Fibroblast of pulmonary artery (primary cell): ENCODE data around the gene ARL6IP6.

Experiments
- DNase-seq: peaks from one replicate; pipeline ENCODE4 v3.0.0-alpha.2; 2010; ENCODE audit warnings: low read depth
- H3K4me3 ChIP-seq: replicated peaks from 2 replicates; pipeline ENCODE4 v1.5.1; 2011; ENCODE audit warnings: low read depth, mild to moderate bottlenecking, control low read depth, low read length, moderate library complexity
- CTCF ChIP-seq: IDR thresholded peaks from 2 replicates; pipeline ENCODE4 v1.5.1; 2011; ENCODE audit warnings: mild to moderate bottlenecking, control low read depth, low read length, inconsistent platforms; ENCODE audit errors: missing control alignments

The ARL6IP6 gene

GRCh38 chr2:152763651-152764050 lies 45.2 kb downstream of the ARL6IP6 start:
- no peak overlapping the region for H3K4me3 ChIP-seq
- no peak for TF ChIP-seq CTCF
- no peak for DNase-seq

DNA sequence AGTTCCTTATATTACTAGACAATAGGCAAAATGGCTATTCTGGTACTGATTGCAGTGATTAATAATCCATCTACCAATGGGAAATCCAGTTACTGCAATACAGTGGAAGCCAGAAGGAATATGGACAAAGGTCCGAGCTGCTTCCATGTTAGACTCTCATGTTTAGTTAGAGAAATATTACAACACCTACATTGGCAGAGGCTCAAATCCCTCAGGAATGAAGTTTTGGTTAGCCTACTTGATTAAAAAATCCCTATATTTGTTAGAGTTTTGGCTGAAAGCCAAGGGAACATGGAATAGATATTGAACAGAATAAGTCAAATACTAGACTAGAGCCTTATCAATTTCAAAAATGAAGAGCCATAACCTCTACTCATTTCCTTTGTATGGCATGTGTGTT lies 48.5 kb downstream of the ARL6IP6 start:
- H3K4me3 ChIP-seq = no peak overlapping the region
- no peak for TF ChIP-seq CTCF
- peak; percentile 79 for DNase-seq

DNA sequence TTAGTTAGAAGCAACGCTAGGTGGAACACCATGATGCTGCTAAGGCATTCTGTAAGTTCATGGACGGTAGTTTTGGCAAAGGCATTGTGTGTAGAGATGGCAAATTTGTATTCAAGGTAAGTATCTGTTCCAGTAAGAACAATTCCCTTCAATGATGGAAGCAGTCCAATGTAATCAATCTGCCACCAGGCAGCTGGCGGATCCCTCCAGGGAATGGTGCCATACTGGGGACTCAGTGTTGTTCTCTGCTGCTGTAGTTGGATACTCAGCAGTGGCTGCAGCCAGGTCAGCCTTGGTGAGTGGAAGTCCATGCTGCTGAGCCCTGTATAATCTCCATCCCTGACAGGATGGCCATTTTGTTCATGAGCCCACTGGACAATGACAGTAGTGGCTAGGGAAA lies 62.8 kb downstream of the ARL6IP6 start:
- H3K4me3 ChIP-seq = no peak overlapping the region
- no peak for TF ChIP-seq CTCF
- no peak for DNase-seq

DNA sequence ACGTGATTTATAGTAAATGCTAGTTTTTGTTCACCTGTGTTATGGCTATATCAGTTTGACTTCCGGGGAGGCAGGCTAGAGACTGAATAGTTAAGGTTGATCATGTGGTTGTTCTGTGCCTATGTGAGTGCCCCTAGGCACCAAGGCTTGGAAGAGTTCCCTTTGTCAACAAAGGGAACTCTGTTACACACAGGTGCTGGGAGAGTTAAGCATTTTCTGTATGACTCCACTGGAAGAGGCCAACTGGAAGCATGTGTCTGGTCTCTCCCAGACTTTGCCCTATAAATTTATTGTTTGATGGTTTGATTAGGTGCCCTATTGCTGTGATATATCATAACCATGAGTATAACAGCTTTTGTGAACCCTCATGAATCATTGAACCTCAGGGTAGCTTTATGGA lies 63.8 kb downstream of the ARL6IP6 start:
- TF ChIP-seq CTCF = no peak
- no peak overlapping the region for H3K4me3 ChIP-seq
- no peak for DNase-seq

DNA sequence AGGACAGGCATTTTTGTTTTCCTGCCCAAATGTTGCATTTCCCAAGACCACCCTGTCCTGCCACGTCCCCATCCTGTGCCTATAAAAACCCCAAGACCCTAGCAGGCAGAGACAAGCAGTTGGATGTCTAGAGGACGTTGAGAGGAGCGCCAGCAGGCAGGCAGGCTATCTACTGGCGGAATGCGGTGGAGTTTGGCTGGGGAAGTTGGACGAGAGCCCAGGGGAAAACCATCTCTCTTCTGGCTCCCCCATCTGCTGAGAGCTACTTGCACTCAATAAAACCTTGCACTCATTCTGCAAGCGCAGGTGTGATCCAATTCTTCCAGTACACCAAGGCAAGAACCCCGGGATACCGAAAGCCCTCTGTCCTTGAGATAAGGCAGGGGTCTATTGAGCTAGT lies 72.5 kb downstream of the ARL6IP6 start:
- H3K4me3 ChIP-seq = no peak overlapping the region
- TF ChIP-seq CTCF = no peak
- DNase-seq = peak; percentile 10

- no peak for TF ChIP-seq CTCF
- no peak for DNase-seq
- no peak overlapping the region for H3K4me3 ChIP-seq
Measured at GRCh38 chr2:152791979-152792378, 73.6 kb downstream of the ARL6IP6 start.

DNA sequence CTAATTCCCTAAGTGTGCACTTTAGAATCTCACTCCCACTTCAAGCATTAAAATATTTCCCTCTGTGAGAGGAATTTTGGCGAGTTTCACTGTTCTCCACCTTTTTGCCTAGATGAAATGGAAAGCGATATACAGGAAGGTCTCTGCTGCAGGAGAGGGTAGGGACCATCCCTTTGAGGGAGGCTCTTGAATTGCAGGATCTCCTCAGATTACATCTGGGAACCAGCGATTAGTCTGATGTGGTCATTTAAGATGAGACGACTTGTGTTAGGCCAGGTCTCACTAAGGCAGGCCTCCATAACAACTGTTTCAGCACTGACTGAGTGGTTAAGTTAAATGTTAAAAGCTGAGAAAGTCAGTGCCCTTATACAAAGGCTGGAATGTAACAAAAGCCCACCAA lies 74.6 kb downstream of the ARL6IP6 start:
- no peak for TF ChIP-seq CTCF
- H3K4me3 ChIP-seq = no peak overlapping the region
- no peak for DNase-seq
